ENCODE measurements around the gene ADAD2.

The ADAD2 gene

GRCh38 chr16:84191466-84191865 is 509 bp downstream of the ADAD2 start:
- H3K4me3 ChIP-seq (ENCODE audit: low read length): no peak overlapping the region
- H3K36me3 ChIP-seq (ENCODE audit: insufficient read depth, low read depth, low read length): no peaks in the 10 kb centered on the region
- no peak overlapping the region for H3K27ac ChIP-seq (ENCODE audit: low read length)
- no peaks in the 10 kb centered on the region for H3K4me1 ChIP-seq (ENCODE audit: insufficient read depth, low read length)
- no peaks in the 10 kb centered on the region for H3K27me3 ChIP-seq (ENCODE audit: insufficient read depth, low read length)
- no peaks in the 10 kb centered on the region for H3K9me3 ChIP-seq (ENCODE audit: insufficient read depth, low read depth, low read length)
- H3K9ac ChIP-seq (ENCODE audit: low read depth, low read length): no peak overlapping the region

GRCh38 chr16:84193480-84193879 is 2.5 kb downstream of the ADAD2 start:
- Histone ChIP-seq H3K4me1 (ENCODE audit: insufficient read depth, low read length) (no peaks in the 10 kb centered on the region), H3K4me3 (ENCODE audit: low read length) (no peak overlapping the region), H3K27ac (ENCODE audit: low read length) (no peak overlapping the region), H3K36me3 (ENCODE audit: insufficient read depth, low read depth, low read length) (no peaks in the 10 kb centered on the region), H3K9ac (ENCODE audit: low read depth, low read length) (no peak overlapping the region), H3K27me3 (ENCODE audit: insufficient read depth, low read length) (no peaks in the 10 kb centered on the region), H3K9me3 (ENCODE audit: insufficient read depth, low read depth, low read length) (no peaks in the 10 kb centered on the region)

- no peaks in the 10 kb centered on the region for H3K9me3 ChIP-seq (ENCODE audit: insufficient read depth, low read depth, low read length)
- no peaks in the 10 kb centered on the region for H3K36me3 ChIP-seq (ENCODE audit: insufficient read depth, low read depth, low read length)
- H3K4me3 ChIP-seq (ENCODE audit: low read length): no peak overlapping the region
- no peak overlapping the region for H3K27ac ChIP-seq (ENCODE audit: low read length)
- no peak overlapping the region for H3K9ac ChIP-seq (ENCODE audit: low read depth, low read length)
- no peaks in the 10 kb centered on the region for H3K27me3 ChIP-seq (ENCODE audit: insufficient read depth, low read length)
- no peaks in the 10 kb centered on the region; the same call in 1 of the 2 replicates for H3K4me1 ChIP-seq (ENCODE audit: insufficient read depth, low read length)
These were observed 3.1 kb downstream of the ADAD2 start for GRCh38 chr16:84194018-84194417.

GRCh38 chr16:84194470-84195200 is 3.7 kb downstream of the ADAD2 start:
- no peak overlapping the region for H3K4me3 ChIP-seq (ENCODE audit: low read length)
- peaks cover 2% of the 10 kb centered on the region; the same call in 1 of the 2 replicates for H3K4me1 ChIP-seq (ENCODE audit: insufficient read depth, low read length)
- no peak overlapping the region for H3K9ac ChIP-seq (ENCODE audit: low read depth, low read length)
- H3K27ac ChIP-seq (ENCODE audit: low read length): no peak overlapping the region
- H3K36me3 ChIP-seq (ENCODE audit: insufficient read depth, low read depth, low read length): no peaks in the 10 kb centered on the region
- no peaks in the 10 kb centered on the region for H3K9me3 ChIP-seq (ENCODE audit: insufficient read depth, low read depth, low read length)
- H3K27me3 ChIP-seq (ENCODE audit: insufficient read depth, low read length): no peaks in the 10 kb centered on the region

GRCh38 chr16:84195201-84196093 is 4.5 kb downstream of the ADAD2 start:
- H3K36me3 ChIP-seq (ENCODE audit: insufficient read depth, low read depth, low read length): no peaks in the 10 kb centered on the region
- no peak overlapping the region for H3K27ac ChIP-seq (ENCODE audit: low read length)
- H3K9ac ChIP-seq (ENCODE audit: low read depth, low read length): no peak overlapping the region
- no peaks in the 10 kb centered on the region for H3K9me3 ChIP-seq (ENCODE audit: insufficient read depth, low read depth, low read length)
- peaks cover 2% of the 10 kb centered on the region; the same call in 1 of the 2 replicates for H3K4me1 ChIP-seq (ENCODE audit: insufficient read depth, low read length)
- H3K4me3 ChIP-seq (ENCODE audit: low read length): no peak overlapping the region
- H3K27me3 ChIP-seq (ENCODE audit: insufficient read depth, low read length): no peaks in the 10 kb centered on the region

GRCh38 chr16:84196101-84196500 is 5.1 kb downstream of the ADAD2 start:
- Histone ChIP-seq H3K9me3 (ENCODE audit: insufficient read depth, low read depth, low read length) (no peaks in the 10 kb centered on the region), H3K36me3 (ENCODE audit: insufficient read depth, low read depth, low read length) (no peaks in the 10 kb centered on the region), H3K27me3 (ENCODE audit: insufficient read depth, low read length) (no peaks in the 10 kb centered on the region), H3K4me1 (ENCODE audit: insufficient read depth, low read length) (peaks cover 2% of the 10 kb centered on the region; the same call in 1 of the 2 replicates), H3K4me3 (ENCODE audit: low read length) (no peak overlapping the region), H3K9ac (ENCODE audit: low read depth, low read length) (no peak overlapping the region), H3K27ac (ENCODE audit: low read length) (no peak overlapping the region)

GRCh38 chr16:84196727-84197394 is 5.9 kb downstream of the ADAD2 start:
- Histone ChIP-seq H3K9me3 (ENCODE audit: insufficient read depth, low read depth, low read length) (no peaks in the 10 kb centered on the region), H3K4me1 (ENCODE audit: insufficient read depth, low read length) (peaks cover 2% of the 10 kb centered on the region; the same call in 1 of the 2 replicates), H3K36me3 (ENCODE audit: insufficient read depth, low read depth, low read length) (no peaks in the 10 kb centered on the region), H3K4me3 (ENCODE audit: low read length) (no peak overlapping the region), H3K27me3 (ENCODE audit: insufficient read depth, low read length) (no peaks in the 10 kb centered on the region), H3K9ac (ENCODE audit: low read depth, low read length) (no peak overlapping the region), H3K27ac (ENCODE audit: low read length) (no peak overlapping the region)

GRCh38 chr16:84197466-84198128 is 6.6 kb downstream of the ADAD2 start:
- Histone ChIP-seq H3K9me3 (ENCODE audit: insufficient read depth, low read depth, low read length) (no peaks in the 10 kb centered on the region), H3K4me1 (ENCODE audit: insufficient read depth, low read length) (peaks cover 2% of the 10 kb centered on the region; the same call in 1 of the 2 replicates), H3K36me3 (ENCODE audit: insufficient read depth, low read depth, low read length) (no peaks in the 10 kb centered on the region), H3K27ac (ENCODE audit: low read length) (no peak overlapping the region), H3K27me3 (ENCODE audit: insufficient read depth, low read length) (no peaks in the 10 kb centered on the region), H3K9ac (ENCODE audit: low read depth, low read length) (no peak overlapping the region), H3K4me3 (ENCODE audit: low read length) (no peak overlapping the region)

GRCh38 chr16:84198401-84198800 is 7.4 kb downstream of the ADAD2 start:
- peaks cover 2% of the 10 kb centered on the region; the same call in 1 of the 2 replicates for H3K4me1 ChIP-seq (ENCODE audit: insufficient read depth, low read length)
- H3K36me3 ChIP-seq (ENCODE audit: insufficient read depth, low read depth, low read length): no peaks in the 10 kb centered on the region
- H3K9ac ChIP-seq (ENCODE audit: low read depth, low read length): no peak overlapping the region
- no peaks in the 10 kb centered on the region for H3K27me3 ChIP-seq (ENCODE audit: insufficient read depth, low read length)
- H3K9me3 ChIP-seq (ENCODE audit: insufficient read depth, low read depth, low read length): no peaks in the 10 kb centered on the region
- H3K27ac ChIP-seq (ENCODE audit: low read length): no peak overlapping the region
- H3K4me3 ChIP-seq (ENCODE audit: low read length): no peak overlapping the region

GRCh38 chr16:84199097-84199496 is 8.1 kb downstream of the ADAD2 start:
- H3K27ac ChIP-seq (ENCODE audit: low read length): no peak overlapping the region
- H3K9ac ChIP-seq (ENCODE audit: low read depth, low read length): no peak overlapping the region
- H3K4me1 ChIP-seq (ENCODE audit: insufficient read depth, low read length): peaks cover 2% of the 10 kb centered on the region; the same call in 1 of the 2 replicates
- H3K27me3 ChIP-seq (ENCODE audit: insufficient read depth, low read length): no peaks in the 10 kb centered on the region
- H3K9me3 ChIP-seq (ENCODE audit: insufficient read depth, low read depth, low read length): no peaks in the 10 kb centered on the region
- no peaks in the 10 kb centered on the region for H3K36me3 ChIP-seq (ENCODE audit: insufficient read depth, low read depth, low read length)
- H3K4me3 ChIP-seq (ENCODE audit: low read length): no peak overlapping the region

GRCh38 chr16:84199861-84200260 is 8.9 kb downstream of the ADAD2 start:
- Histone ChIP-seq H3K27me3 (ENCODE audit: insufficient read depth, low read length) (no peaks in the 10 kb centered on the region), H3K4me1 (ENCODE audit: insufficient read depth, low read length) (peaks cover 2% of the 10 kb centered on the region; the same call in 1 of the 2 replicates), H3K9ac (ENCODE audit: low read depth, low read length) (no peak overlapping the region), H3K36me3 (ENCODE audit: insufficient read depth, low read depth, low read length) (no peaks in the 10 kb centered on the region), H3K9me3 (ENCODE audit: insufficient read depth, low read depth, low read length) (no peaks in the 10 kb centered on the region), H3K27ac (ENCODE audit: low read length) (no peak overlapping the region), H3K4me3 (ENCODE audit: low read length) (no peak overlapping the region)
